GM12878 (cell line): ENCODE results near the gene GABRR1. TPM values are rescaled to one million over a fixed set of nuclear protein-coding genes. Genes with fewer than 3 reads are reported as not detected.

Experiments used
- ATAC-seq: fragments of 200-7000 bp; cut with Tn5 transposase; 3 replicates; pipeline ENCODE4 v1.9.1; 2020; ENCODE audit warnings: mild to moderate bottlenecking, moderate library complexity
- BruUV-seq: library from RNA; stranded (reverse); fragments of 400-500 nt; replicated peaks from 2 replicates; lab custom pipeline; 2021; lab: Mats Ljungman, UMichigan
- CTCF ChIA-PET: fragments of 300-600 bp; sonication (Branson Sonifier 250); formaldehyde crosslinking; extraction: SDS; loops from one replicate; lab custom pipeline; 2021; ENCODE audit warnings: inconsistent platforms; lab: Yijun Ruan, JAX
- POLR2A ChIA-PET: fragments of 350-600 bp; formaldehyde crosslinking; extraction: SDS; loops from one replicate; lab custom pipeline; 2021; ENCODE audit warnings: inconsistent platforms; lab: Charles Lee
- RAD21 ChIA-PET: fragments of 300-600 bp; sonication (Branson Sonifier 250); formaldehyde crosslinking; loops from one replicate; lab custom pipeline; 2023; ENCODE audit warnings: antibody characterized with exemption; ENCODE audit not compliant: unreplicated experiment; lab: Charles Lee
- SMC1A ChIA-PET: fragments of 300-600 bp; sonication (Branson Sonifier 250); formaldehyde crosslinking; loops from one replicate; lab custom pipeline; 2023; ENCODE audit not compliant: unreplicated experiment, uncharacterized antibody; lab: Charles Lee
- DNase-seq: peaks from one replicate; pipeline ENCODE4 v3.0.0-alpha.2; 2011; ENCODE audit warnings: low read depth, low spot score
- FAIRE-seq: peaks from 3 replicates; lab custom pipeline; 2011; peaks lifted over from hg19 to GRCh38; lab: Jason Lieb, UNC
- H2AFZ ChIP-seq: 2 replicates; pipeline ENCODE4 v1.6.0; 2011; ENCODE audit warnings: low read depth, low read length, control low read depth; ENCODE audit not compliant: control insufficient read depth
- H3K27ac ChIP-seq: 2 replicates; pipeline ENCODE4 v1.5.1; 2011; ENCODE audit warnings: control low read depth; ENCODE audit not compliant: control insufficient read depth, insufficient read depth
- H3K27me3 ChIP-seq, 2 experiments: replicated peaks in 1 of 2; 2 replicates each; pipeline versions ENCODE4 v1.6.0 to v1.6.1; 2011; ENCODE audit warnings: low read length in 1 of 2; ENCODE audit not compliant: control insufficient read depth in 2 of 2, insufficient read depth in 2 of 2
- H3K36me3 ChIP-seq, 2 experiments: 2 replicates each; pipeline ENCODE4 v1.5.1; 2011; ENCODE audit warnings: low read length in 1 of 2; ENCODE audit not compliant: control insufficient read depth in 2 of 2, insufficient read depth in 2 of 2
- H3K4me1 ChIP-seq: 2 replicates; pipeline ENCODE4 v1.6.1; 2011; ENCODE audit warnings: mild to moderate bottlenecking, low read length, moderate library complexity, mixed read lengths; ENCODE audit not compliant: control insufficient read depth, insufficient read depth
- H3K4me2 ChIP-seq: 2 replicates; pipeline ENCODE4 v1.6.0; 2011; ENCODE audit warnings: control low read depth; ENCODE audit not compliant: control insufficient read depth, insufficient read depth
- H3K4me3 ChIP-seq: fragments of 200-600 bp; sonication (generic); 2 replicates; pipeline ENCODE4 v1.5.1; 2016
- H3K79me2 ChIP-seq: 2 replicates; pipeline ENCODE4 v1.6.0; 2011; ENCODE audit warnings: low read length; ENCODE audit not compliant: control insufficient read depth, insufficient read depth
- H3K9ac ChIP-seq: 2 replicates; pipeline ENCODE4 v1.8.0; 2011; ENCODE audit warnings: low read length, control low read depth, mixed read lengths; ENCODE audit not compliant: control insufficient read depth, insufficient read depth
- H3K9me3 ChIP-seq: replicated peaks from 3 replicates; pipeline ENCODE4 v1.5.1; 2011; ENCODE audit warnings: mild to moderate bottlenecking, low read length; ENCODE audit not compliant: control insufficient read depth, insufficient read depth
- H4K20me1 ChIP-seq: 2 replicates; pipeline ENCODE4 v1.6.0; 2011; ENCODE audit not compliant: control insufficient read depth, insufficient read depth
- CBX5 ChIP-seq: sonication (generic); IDR thresholded peaks from 2 replicates; pipeline ENCODE4 v1.6.1; 2016; ENCODE audit warnings: low read depth, moderate library complexity, mild to moderate bottlenecking, inconsistent platforms
- CHD2 ChIP-seq: IDR thresholded peaks from 2 replicates; pipeline ENCODE4 v1.6.1; 2011; ENCODE audit warnings: low read depth, low read length, improper control_type of control experiment, borderline replicate concordance
- EP300 ChIP-seq, 2 experiments: fragments of 150-350 bp in 1 of 2; IDR thresholded peaks; 2 replicates each; pipeline ENCODE4 v1.6.1; 2011 to 2012; ENCODE audit warnings: low read depth in 2 of 2, low read length in 2 of 2, borderline replicate concordance in 1 of 2, improper control_type of control experiment in 1 of 2, inconsistent platforms in 1 of 2; ENCODE audit not compliant: control insufficient read depth in 1 of 2
- MLLT1 ChIP-seq: fragments of 450-650 bp; IDR thresholded peaks from 2 replicates; pipeline ENCODE4 v1.6.1; 2016; ENCODE audit warnings: mild to moderate bottlenecking
- MYB ChIP-seq: fragments of 150-350 bp; IDR thresholded peaks from 2 replicates; pipeline ENCODE4 v1.6.1; 2014; ENCODE audit warnings: mild to moderate bottlenecking, low read depth, low read length, borderline replicate concordance
- PKNOX1 ChIP-seq: fragments of 450-650 bp; IDR thresholded peaks from 2 replicates; pipeline ENCODE4 v1.6.1; 2016; ENCODE audit warnings: mild to moderate bottlenecking
- POLR2AphosphoS5 ChIP-seq: IDR thresholded peaks from 2 replicates; pipeline ENCODE4 v1.6.1; 2011; ENCODE audit warnings: mild to moderate bottlenecking, low read length, inconsistent platforms
- RB1 ChIP-seq: fragments of 450-650 bp; formaldehyde crosslinking; IDR thresholded peaks from 2 replicates; pipeline ENCODE4 v1.6.1; 2017; ENCODE audit warnings: mild to moderate bottlenecking, borderline replicate concordance
- REST ChIP-seq: IDR thresholded peaks from 2 replicates; pipeline ENCODE4 v1.6.1; 2012; ENCODE audit warnings: mild to moderate bottlenecking, low read depth, low read length
- SIX5 ChIP-seq: IDR thresholded peaks from 2 replicates; pipeline ENCODE4 v1.6.1; 2011; ENCODE audit warnings: mild to moderate bottlenecking, low read depth, low read length, moderate library complexity; ENCODE audit not compliant: severe bottlenecking
- STAT1 ChIP-seq: fragments of 450-650 bp; conservative IDR thresholded peaks from 2 replicates; pipeline ENCODE4 v1.6.1; 2014; ENCODE audit warnings: antibody characterized with exemption, mild to moderate bottlenecking
- ZBED1 ChIP-seq: IDR thresholded peaks from 2 replicates; pipeline ENCODE4 v1.6.1; 2016; ENCODE audit warnings: borderline replicate concordance
- ZBTB40 ChIP-seq: fragments of 450-650 bp; IDR thresholded peaks from 2 replicates; pipeline ENCODE4 v1.6.1; 2016; ENCODE audit warnings: mild to moderate bottlenecking, moderate library complexity, borderline replicate concordance
- ZNF622 ChIP-seq: fragments of 450-650 bp; IDR thresholded peaks from 2 replicates; pipeline ENCODE4 v1.6.1; 2017; ENCODE audit warnings: mild to moderate bottlenecking, inconsistent platforms
- WGBS: methylation state at CpG from one replicate; pipeline ENCODE4 v1.1.6; 2016; ENCODE audit warnings: low lambda C conversion rate; ENCODE audit not compliant: insufficient replicate concordance, insufficient coverage; ENCODE audit errors: missing lambda C conversion rate; 5-methylcytosine and 5-hydroxymethylcytosine counted together
- in situ Hi-C: fragments of 300-500 bp; cut with MboI; formaldehyde crosslinking; loops from 9 replicates; pipeline ENCODE4 v1.14.3; 2018; ENCODE audit warnings: mixed read lengths
- intact Hi-C: fragments of 100-400 bp; cut with micrococcal nuclease; formaldehyde crosslinking; loops from one replicate; pipeline ENCODE4 v1.14.2; 2022; ENCODE audit not compliant: unreplicated experiment
- polyA plus RNA-seq, 11 experiments: library from polyadenylated mRNA; depleted of rRNA in 4 of 11; unstranded in 6 of 11; stranded (reverse) in 5 of 11; fragments of >200 nt; fragmentation: Nextera tagmentation in 4 of 11; fragmentation: Illumina TruSeq in 1 of 11; extraction: Ambion mirVana in 4 of 11; extraction: Trizol in 1 of 11; gene quantifications; 1 replicate in 1 of 11; 2 replicates in 10 of 11; pipeline versions ENCODE4 v1.2.1 to v1.2.3, GENCODE V29; 2011 to 2016; ENCODE audit warnings: inconsistent platforms in 2 of 11, missing spikeins in 2 of 11, low read depth in 1 of 11
- total RNA-seq, 4 experiments: library from RNA; depleted of rRNA in 3 of 4; stranded (reverse); fragments of >200 nt in 3 of 4; fragmentation: Illumina TruSeq in 1 of 4; extraction: Trizol in 1 of 4; gene quantifications; 2 replicates each; pipeline versions ENCODE4 v1.2.1 to v1.2.3, GENCODE V29; 2013 to 2021

Gene GABRR1
- total and polyA plus RNA-seq, 10 of the 15 experiments (the other 5 are each of a cell fraction or from before 2014, with no cell fraction given) = not detected

- WGBS = 45% methylated on average over 4 of the region's 4 CpGs
- H3K4me1 ChIP-seq = no peaks in the 10 kb centered on the region
- H3K4me3 ChIP-seq = no peak overlapping the region
- in situ Hi-C loops (no loop called here), intact Hi-C loops (no loop called here)
- no peak overlapping the region for H2AFZ ChIP-seq
- ATAC-seq (no peak), FAIRE-seq (no peak), DNase-seq (no peak)
- POLR2A ChIA-PET = no interaction called here
- H3K9me3 ChIP-seq = no peaks in the 10 kb centered on the region
- no peaks in the 10 kb centered on the region for H4K20me1 ChIP-seq
- RAD21 ChIA-PET = no interaction called here
- H3K79me2 ChIP-seq = no peaks in the 10 kb centered on the region
- H3K9ac ChIP-seq = no peak overlapping the region
- CTCF ChIA-PET = interaction anchor here (0.7 to 1.4 kb wide), 2 partner anchors 8 to 248 kb away, joined by 3 read pairs; no protein-coding TSS in a partner anchor
- no peaks in the 10 kb centered on the region for H3K36me3 ChIP-seq
- no peaks in the 10 kb centered on the region for H3K27me3 ChIP-seq
- H3K4me2 ChIP-seq = no peak overlapping the region
- H3K27ac ChIP-seq = no peak overlapping the region
- BruUV-seq = no TSS peak
- SMC1A ChIA-PET = interaction anchor here (0.8 kb wide), 1 partner anchor 121 kb away, joined by 3 read pairs; no protein-coding TSS in a partner anchor
- TF ChIP-seq RB1 (no peak), SIX5 (no peak), MYB (no peak), MLLT1 (no peak), ZBED1 (no peak), CHD2 (no peak), REST (no peak), ZNF622 (no peak), POLR2AphosphoS5 (no peak), STAT1 (no peak), EP300 (IDR thresholded peaks at IDR 0.05; ENCODE audit: borderline replicate concordance in 1 of 2, control insufficient read depth in 1 of 2, low read depth in 2 of 2, low read length in 2 of 2) (no peak), PKNOX1 (no peak), CBX5 (no peak), ZBTB40 (no peak)
These were observed 43.5 kb downstream of the GABRR1 start for GRCh38 chr6:89173634-89174033.
